ENCODE data around the gene CDA.

The CDA gene

GRCh38 chr1:20652300-20652699 is 63.4 kb downstream of the CDA start:
- POLR2A ChIA-PET: no interaction called here
- CTCF ChIA-PET: interaction anchor here (1.1 to 2.1 kb wide), 3 partner anchors 9 to 18 kb away, joined by 3 to 5 read pairs (median 4); partner anchors contain the start of genes DDOST and PINK1
- TF ChIP-seq, protein P1, sequence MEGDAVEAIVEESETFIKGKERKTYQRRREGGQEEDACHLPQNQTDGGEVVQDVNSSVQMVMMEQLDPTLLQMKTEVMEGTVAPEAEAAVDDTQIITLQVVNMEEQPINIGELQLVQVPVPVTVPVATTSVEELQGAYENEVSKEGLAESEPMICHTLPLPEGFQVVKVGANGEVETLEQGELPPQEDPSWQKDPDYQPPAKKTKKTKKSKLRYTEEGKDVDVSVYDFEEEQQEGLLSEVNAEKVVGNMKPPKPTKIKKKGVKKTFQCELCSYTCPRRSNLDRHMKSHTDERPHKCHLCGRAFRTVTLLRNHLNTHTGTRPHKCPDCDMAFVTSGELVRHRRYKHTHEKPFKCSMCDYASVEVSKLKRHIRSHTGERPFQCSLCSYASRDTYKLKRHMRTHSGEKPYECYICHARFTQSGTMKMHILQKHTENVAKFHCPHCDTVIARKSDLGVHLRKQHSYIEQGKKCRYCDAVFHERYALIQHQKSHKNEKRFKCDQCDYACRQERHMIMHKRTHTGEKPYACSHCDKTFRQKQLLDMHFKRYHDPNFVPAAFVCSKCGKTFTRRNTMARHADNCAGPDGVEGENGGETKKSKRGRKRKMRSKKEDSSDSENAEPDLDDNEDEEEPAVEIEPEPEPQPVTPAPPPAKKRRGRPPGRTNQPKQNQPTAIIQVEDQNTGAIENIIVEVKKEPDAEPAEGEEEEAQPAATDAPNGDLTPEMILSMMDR (IDR thresholded peaks at IDR 0.05; ENCODE audit: control extremely low read depth, extremely low read depth, low read depth, missing control alignments): no peak
- DNase-seq (ENCODE audit: extremely low spot score): no peak

GRCh38 chr1:20654104-20654690 is 65.3 kb downstream of the CDA start:
- no peak for DNase-seq (ENCODE audit: extremely low spot score)
- ChIA-PET POLR2A (no interaction called here), CTCF (interaction anchor here (1.1 to 1.9 kb wide), 3 partner anchors 13 to 20 kb away, joined by 3 to 5 read pairs (median 4); partner anchors contain the start of gene PINK1)
- TF ChIP-seq, protein P1 (IDR thresholded peaks at IDR 0.05; ENCODE audit: control extremely low read depth, extremely low read depth, low read depth, missing control alignments): no peak

DNA sequence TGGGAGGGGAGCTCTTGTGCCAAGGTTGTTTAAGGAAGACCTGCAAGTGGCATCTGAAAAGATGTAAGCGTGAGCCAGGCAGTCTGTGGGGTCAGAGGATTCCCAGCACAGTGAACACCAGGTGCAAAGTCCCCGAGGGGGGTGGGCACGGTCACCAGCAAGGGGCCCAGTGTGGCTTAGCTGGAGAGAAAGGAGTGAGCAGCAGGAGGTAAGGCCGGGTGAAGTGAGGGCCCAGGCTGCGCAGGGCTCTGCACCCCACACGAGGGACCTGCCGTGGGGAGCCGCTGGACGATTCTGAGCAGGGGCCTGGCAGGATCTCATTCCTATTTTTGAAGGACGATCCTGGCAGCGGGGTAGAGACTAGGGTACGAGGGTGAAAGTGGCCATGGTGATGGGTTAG is 68.1 kb downstream of the CDA start:
- POLR2A ChIA-PET: no interaction called here
- no peak for DNase-seq (ENCODE audit: extremely low spot score)
- TF ChIP-seq, protein P1 (IDR thresholded peaks at IDR 0.05; ENCODE audit: control extremely low read depth, extremely low read depth, low read depth, missing control alignments): no peak
- CTCF ChIA-PET: interaction anchor here (0.6 to 1.1 kb wide), 2 partner anchors 24 to 36 kb away, joined by 3 read pairs; partner anchors contain the start of gene PINK1

DNA sequence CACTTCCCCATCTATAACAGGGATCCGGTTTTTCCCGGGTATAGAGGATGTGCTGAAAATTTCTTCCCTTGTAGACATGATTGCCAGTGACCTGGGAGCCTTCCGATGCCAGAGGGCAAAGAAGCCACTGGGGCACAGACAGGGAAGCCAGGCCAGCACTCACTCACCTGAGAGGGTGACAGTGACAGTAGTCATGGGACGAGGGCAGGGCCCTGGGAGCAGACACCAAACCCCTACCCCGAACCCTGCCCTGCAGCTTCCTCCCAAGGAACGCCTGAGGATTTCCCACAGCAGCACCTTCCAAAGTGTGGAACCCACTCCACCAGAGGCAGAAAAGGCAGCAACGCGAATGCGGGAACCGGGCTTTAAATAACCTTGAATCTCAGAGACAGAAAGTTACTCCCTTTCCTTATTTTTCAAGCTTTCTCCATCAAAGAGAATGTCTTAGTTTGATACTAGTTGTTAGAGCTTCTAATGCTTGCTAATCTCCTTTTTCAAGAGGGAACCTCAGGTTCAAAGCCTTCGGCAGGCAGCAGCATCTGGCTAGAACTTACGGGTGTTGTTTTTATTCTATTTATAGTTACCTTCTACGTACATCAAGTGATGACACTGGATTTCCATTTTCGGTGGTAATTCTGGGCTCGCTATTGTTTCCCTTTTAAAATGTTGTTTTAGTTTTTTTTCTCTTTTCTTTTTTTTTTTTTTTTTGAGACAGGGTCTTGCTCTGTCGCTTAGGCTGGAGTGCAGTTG is 69.4 kb downstream of the CDA start:
- DNase-seq (ENCODE audit: extremely low spot score): no peak
- TF ChIP-seq, protein P1 (IDR thresholded peaks at IDR 0.05; ENCODE audit: control extremely low read depth, extremely low read depth, low read depth, missing control alignments): no peak
- ChIA-PET POLR2A (interaction anchor here (0.7 kb wide), 1 partner anchor 1793 kb away, joined by 3 read pairs; the partner anchor contains the start of gene ZBTB40), CTCF (interaction anchor here (1.3 to 1.7 kb wide), 2 partner anchors 17 to 28 kb away, joined by 4 to 6 read pairs; no protein-coding TSS in a partner anchor)

DNA sequence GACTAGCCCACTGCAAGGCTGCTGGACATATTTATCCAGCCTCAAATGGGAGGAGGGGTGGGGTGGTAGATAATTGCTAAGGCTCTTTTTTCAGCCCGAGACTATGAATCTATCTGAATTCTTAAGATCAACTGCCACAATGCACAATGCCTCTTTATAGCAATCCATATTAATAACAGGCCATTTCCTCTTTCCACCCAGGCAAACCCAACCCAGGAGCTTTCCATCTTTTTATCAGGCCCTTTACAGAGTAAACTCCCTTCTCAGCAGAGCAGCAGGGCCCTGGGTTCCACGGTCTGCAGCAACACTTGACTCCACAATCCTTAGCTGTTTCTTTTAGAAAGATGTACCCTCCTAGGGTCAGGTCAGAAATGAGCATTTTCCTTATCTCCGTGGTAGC is 71.5 kb downstream of the CDA start:
- CTCF ChIA-PET: interaction anchor here (1.0 to 2.7 kb wide), 7 partner anchors 7 to 85 kb away, joined by 3 to 20 read pairs (median 3); partner anchors contain the start of gene PINK1
- POLR2A ChIA-PET: no interaction called here
- DNase-seq (ENCODE audit: extremely low spot score): no peak

DNA sequence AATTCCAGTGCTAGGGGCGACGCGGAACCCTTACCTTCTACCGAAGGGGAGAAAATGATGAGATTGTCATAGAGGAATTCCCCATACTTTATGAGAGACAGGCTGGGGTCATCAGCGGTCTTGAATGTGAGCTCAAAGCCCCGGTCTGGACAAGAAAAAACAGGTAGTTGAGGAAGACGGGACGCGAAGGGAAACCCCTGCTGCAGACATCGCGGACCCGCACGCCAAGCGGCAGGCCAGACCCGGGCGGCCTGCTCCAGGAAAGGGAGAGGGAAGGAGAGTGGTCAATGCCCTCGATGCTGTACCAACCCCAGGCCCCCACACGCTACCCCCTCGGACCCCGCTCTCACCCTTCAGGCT is 71.9 kb downstream of the CDA start:
- POLR2A ChIA-PET: interaction anchor here (1.2 kb wide), 1 partner anchor 126 kb away, joined by 4 read pairs; the partner anchor contains the start of gene HP1BP3

More for the DNA sequence above, 71.5 kb downstream of the CDA start:
- TF ChIP-seq, protein P1 (IDR thresholded peaks at IDR 0.05; ENCODE audit: control extremely low read depth, extremely low read depth, low read depth, missing control alignments): no peak

More for the DNA sequence above, 71.9 kb downstream of the CDA start:
- TF ChIP-seq, protein P1 (IDR thresholded peaks at IDR 0.05; ENCODE audit: control extremely low read depth, extremely low read depth, low read depth, missing control alignments): no peak
- CTCF ChIA-PET: interaction anchor here (0.6 to 2.7 kb wide), 9 partner anchors 8 to 86 kb away, joined by 3 to 20 read pairs (median 3); partner anchors contain the start of gene PINK1
- no peak for DNase-seq (ENCODE audit: extremely low spot score)

Data from GM10248 (cell line).